ENCODE data around the gene SOX30. TPM values are rescaled to one million over a fixed set of nuclear protein-coding genes. Genes with fewer than 3 reads are reported as not detected.

The SOX30 gene
- polyA plus RNA-seq, 2 of the 4 experiments (the other 2 are of a cell fraction): 0.08 to 0.10 TPM

GRCh38 chr5:157618191-157618765, 34.0 kb downstream of the SOX30 start:
- WGBS (ENCODE audit: missing lambda C conversion rate): 82% methylated on average over 8 of the region's 8 CpGs
- no peak overlapping the region for H3K27ac ChIP-seq
- DNase-seq (ENCODE audit: low read depth in 1 of 2, low spot score in 1 of 2): no peak
- ATAC-seq: no peak
- POLR2A ChIA-PET: no interaction called here
- no peak for FAIRE-seq
- TF ChIP-seq, protein P1, sequence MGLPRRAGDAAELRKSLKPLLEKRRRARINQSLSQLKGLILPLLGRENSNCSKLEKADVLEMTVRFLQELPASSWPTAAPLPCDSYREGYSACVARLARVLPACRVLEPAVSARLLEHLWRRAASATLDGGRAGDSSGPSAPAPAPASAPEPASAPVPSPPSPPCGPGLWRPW (IDR thresholded peaks at IDR 0.05): no peak
- TF ChIP-seq HMGXB4 (CRISPR knock-in tag; IDR thresholded peaks at IDR 0.05; ENCODE audit: borderline replicate concordance): no peak
- no peak for TF ChIP-seq RFX5 (IDR thresholded peaks at IDR 0.05)
- no peak for TF ChIP-seq PHF8 (IDR thresholded peaks at IDR 0.05; ENCODE audit: borderline replicate concordance, low read depth)
- no peak for TF ChIP-seq ESRRA (IDR thresholded peaks at IDR 0.05; ENCODE audit: borderline replicate concordance, low read length)
- TF ChIP-seq CHD4 (IDR thresholded peaks at IDR 0.05; ENCODE audit: borderline replicate concordance): no peak
- no peak for TF ChIP-seq KDM5A (IDR thresholded peaks at IDR 0.05)
- no peak for TF ChIP-seq GATA3 (IDR thresholded peaks at IDR 0.05; ENCODE audit: borderline replicate concordance)
- no peaks in the 10 kb centered on the region for H3K4me1 ChIP-seq
- H3K4me2 ChIP-seq: no peak overlapping the region
- CTCF ChIA-PET: interaction anchor here (0.6 to 1.2 kb wide), 3 partner anchors 11 to 125 kb away, joined by 3 read pairs; partner anchors contain the start of gene LSM11
- no peak overlapping the region for H3K4me3 ChIP-seq
- no peaks in the 10 kb centered on the region for H3K9me3 ChIP-seq

DNA sequence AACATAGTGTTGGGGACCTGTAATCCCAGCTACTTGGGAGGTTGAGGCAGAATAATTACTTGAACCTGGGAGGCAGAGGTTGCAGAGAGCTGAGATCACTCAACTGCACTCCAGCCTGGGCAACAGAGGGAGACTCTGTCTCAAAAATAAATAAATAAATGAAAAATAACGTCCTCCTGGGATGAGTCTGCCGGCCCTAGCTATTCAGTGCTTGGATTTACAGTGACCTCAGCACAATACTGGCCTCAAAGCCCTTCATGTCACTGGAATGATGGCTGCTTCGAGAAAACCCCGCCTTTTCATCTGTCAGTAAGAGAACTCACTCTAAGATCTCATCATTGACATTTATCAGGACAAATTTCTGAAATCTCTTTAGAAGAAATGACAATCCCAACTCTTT, 35.5 kb downstream of the SOX30 start:
- no peak overlapping the region for H3K4me2 ChIP-seq
- DNase-seq (ENCODE audit: low read depth in 1 of 2, low spot score in 1 of 2) (no peak), ATAC-seq (no peak), FAIRE-seq (no peak)
- 51% methylated on average over 4 of the region's 4 CpGs for WGBS (ENCODE audit: missing lambda C conversion rate)
- TF ChIP-seq ESRRA (IDR thresholded peaks at IDR 0.05; ENCODE audit: borderline replicate concordance, low read length) (no peak), FOSB (CRISPR knock-in tag; IDR thresholded peaks at IDR 0.05) (no peak), RNF2 (IDR thresholded peaks at IDR 0.05; ENCODE audit: borderline replicate concordance, low read depth) (no peak), FOSL2 (IDR thresholded peaks at IDR 0.05) (no peak), FOSL2 (CRISPR knock-in tag; IDR thresholded peaks at IDR 0.05) (no peak)
- TF ChIP-seq, protein P2, sequence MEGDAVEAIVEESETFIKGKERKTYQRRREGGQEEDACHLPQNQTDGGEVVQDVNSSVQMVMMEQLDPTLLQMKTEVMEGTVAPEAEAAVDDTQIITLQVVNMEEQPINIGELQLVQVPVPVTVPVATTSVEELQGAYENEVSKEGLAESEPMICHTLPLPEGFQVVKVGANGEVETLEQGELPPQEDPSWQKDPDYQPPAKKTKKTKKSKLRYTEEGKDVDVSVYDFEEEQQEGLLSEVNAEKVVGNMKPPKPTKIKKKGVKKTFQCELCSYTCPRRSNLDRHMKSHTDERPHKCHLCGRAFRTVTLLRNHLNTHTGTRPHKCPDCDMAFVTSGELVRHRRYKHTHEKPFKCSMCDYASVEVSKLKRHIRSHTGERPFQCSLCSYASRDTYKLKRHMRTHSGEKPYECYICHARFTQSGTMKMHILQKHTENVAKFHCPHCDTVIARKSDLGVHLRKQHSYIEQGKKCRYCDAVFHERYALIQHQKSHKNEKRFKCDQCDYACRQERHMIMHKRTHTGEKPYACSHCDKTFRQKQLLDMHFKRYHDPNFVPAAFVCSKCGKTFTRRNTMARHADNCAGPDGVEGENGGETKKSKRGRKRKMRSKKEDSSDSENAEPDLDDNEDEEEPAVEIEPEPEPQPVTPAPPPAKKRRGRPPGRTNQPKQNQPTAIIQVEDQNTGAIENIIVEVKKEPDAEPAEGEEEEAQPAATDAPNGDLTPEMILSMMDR (IDR thresholded peaks at IDR 0.05): no peak
- H3K4me1 ChIP-seq: no peaks in the 10 kb centered on the region
- no peaks in the 10 kb centered on the region for H3K9me3 ChIP-seq
- no peak overlapping the region for H3K4me3 ChIP-seq
- no peak overlapping the region for H3K27ac ChIP-seq
- ChIA-PET CTCF (interaction anchor here (0.8 to 1.0 kb wide), 2 partner anchors 52 to 140 kb away, joined by 3 read pairs; no protein-coding TSS in a partner anchor), POLR2A (no interaction called here)

GRCh38 chr5:157613385-157614245, 38.6 kb downstream of the SOX30 start:
- ChIA-PET POLR2A (no interaction called here), CTCF (interaction anchor here (0.6 to 1.9 kb wide), 3 partner anchors 130 to 773 kb away, joined by 3 to 6 read pairs (median 4); partner anchors contain the start of gene LSM11)
- FAIRE-seq (no peak), DNase-seq (ENCODE audit: low read depth in 1 of 2, low spot score in 1 of 2) (no peak), ATAC-seq (no peak)
- WGBS (ENCODE audit: missing lambda C conversion rate): 86% methylated on average over 11 of the region's 11 CpGs
- H3K9me3 ChIP-seq: no peaks in the 10 kb centered on the region
- no peak overlapping the region for H3K27ac ChIP-seq
- no peak overlapping the region for H3K4me2 ChIP-seq
- H3K4me1 ChIP-seq: peaks cover 7% of the 10 kb centered on the region; the same call in 2 of the 3 replicates
- H3K4me3 ChIP-seq: no peak overlapping the region
- TF ChIP-seq JUN (IDR thresholded peaks at IDR 0.05): no peak
- no peak for TF ChIP-seq SMC3 (IDR thresholded peaks at IDR 0.05)
- TF ChIP-seq FOSB (CRISPR knock-in tag; IDR thresholded peaks at IDR 0.05): no peak
- TF ChIP-seq, protein P3, sequence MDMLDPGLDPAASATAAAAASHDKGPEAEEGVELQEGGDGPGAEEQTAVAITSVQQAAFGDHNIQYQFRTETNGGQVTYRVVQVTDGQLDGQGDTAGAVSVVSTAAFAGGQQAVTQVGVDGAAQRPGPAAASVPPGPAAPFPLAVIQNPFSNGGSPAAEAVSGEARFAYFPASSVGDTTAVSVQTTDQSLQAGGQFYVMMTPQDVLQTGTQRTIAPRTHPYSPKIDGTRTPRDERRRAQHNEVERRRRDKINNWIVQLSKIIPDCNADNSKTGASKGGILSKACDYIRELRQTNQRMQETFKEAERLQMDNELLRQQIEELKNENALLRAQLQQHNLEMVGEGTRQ (IDR thresholded peaks at IDR 0.05): no peak
- no peak for TF ChIP-seq RNF2 (IDR thresholded peaks at IDR 0.05; ENCODE audit: borderline replicate concordance, low read depth)
- no peak for TF ChIP-seq KDM5A (IDR thresholded peaks at IDR 0.05)
- no peak for TF ChIP-seq ELK1 (IDR thresholded peaks at IDR 0.05; ENCODE audit: low read depth, low read length)
- no peak for TF ChIP-seq CHD2 (IDR thresholded peaks at IDR 0.05; ENCODE audit: low read length, partially characterized antibody)
- no peak for TF ChIP-seq CBX2 (IDR thresholded peaks at IDR 0.05; ENCODE audit: borderline replicate concordance, low read depth)
- TF ChIP-seq TP53 (CRISPR knock-in tag; IDR thresholded peaks at IDR 0.05): no peak
- no peak for TF ChIP-seq KDM1A (IDR thresholded peaks at IDR 0.05; ENCODE audit: low read depth)
- no peak for TF ChIP-seq NR3C1 (IDR thresholded peaks at IDR 0.05)
- TF ChIP-seq SREBF2 (IDR thresholded peaks at IDR 0.05): no peak
- TF ChIP-seq NFE2L2 (conservative IDR thresholded peaks at IDR 0.05; ENCODE audit: low read length): no peak

Data from A549 (cell line).